Breast epithelium (tissue), 4 donors: ENCODE results near the gene CCSER1. TPM values are rescaled to one million over a fixed set of nuclear protein-coding genes. Genes with fewer than 3 reads are reported as not detected.
"Not testable (repeated sequence)": the region's sequence is repeated elsewhere in the genome, so short reads cannot be mapped to it uniquely, and the experiment has no call there.

Experiments
- DNase-seq, 2 donors: peaks; one replicate each; pipeline ENCODE4 v3.0.0-alpha.2; 2019; ENCODE audit warnings: low spot score in 2 of 2
- H3K27ac ChIP-seq, 2 donors: fragments of 200-600 bp; sonication (generic) in 1 of 2; one replicate each; pipeline ENCODE4 v1.5.1; 2016 to 2019; ENCODE audit warnings: mild to moderate bottlenecking in 1 of 2
- H3K27me3 ChIP-seq, 2 donors: fragments of 200-600 bp; sonication (generic) in 1 of 2; one replicate each; pipeline versions ENCODE4 v1.5.1 to v1.6.0; 2017 to 2019; ENCODE audit warnings: control low read depth in 1 of 2, mild to moderate bottlenecking in 1 of 2
- H3K36me3 ChIP-seq: fragments of 200-600 bp; one replicate; pipeline ENCODE4 v1.5.1; 2019
- H3K4me1 ChIP-seq, 2 donors: fragments of 200-600 bp; sonication (generic); one replicate each; pipeline ENCODE4 v1.5.1; 2016 to 2019; ENCODE audit warnings: control low read depth in 1 of 2
- H3K4me3 ChIP-seq, 3 donors: fragments of 200-600 bp; sonication (generic); 1 replicate in 2 of 3; 2 replicates in 1 of 3; pipeline ENCODE4 v1.5.1; 2016 to 2019; ENCODE audit warnings: mild to moderate bottlenecking in 3 of 3, moderate library complexity in 2 of 3
- H3K9me3 ChIP-seq, 2 donors: fragments of 200-600 bp; sonication (generic) in 1 of 2; one replicate each; pipeline ENCODE4 v1.5.1; 2016 to 2019; ENCODE audit warnings: control low read depth in 1 of 2
- POLR2A ChIP-seq: fragments of 450-650 bp; IDR thresholded peaks from one replicate; pipeline ENCODE4 v1.6.1; 2016; ENCODE audit warnings: antibody characterized with exemption, mild to moderate bottlenecking, moderate library complexity
- POLR2AphosphoS5 ChIP-seq, 3 donors: sonication (generic); formaldehyde crosslinking; IDR thresholded peaks; one replicate each; pipeline ENCODE4 v1.6.1; 2017; ENCODE audit warnings: antibody characterized with exemption in 3 of 3
- intact Hi-C: fragments of 100-400 bp; cut with DNase I; formaldehyde crosslinking; loops from one replicate; pipeline ENCODE4 v1.15.1; 2023; ENCODE audit warnings: low total_unique reads
- total RNA-seq, 3 donors: library from RNA; depleted of rRNA; stranded (reverse); fragments of >200 nt; gene quantifications; one replicate each; pipeline ENCODE4 v1.1.0, GENCODE V29; 2016
- TF ChIP-seq, protein P1 (sequence below), 3 donors: fragments of 450-650 bp; IDR thresholded peaks; one replicate each; pipeline ENCODE4 v1.5.1; 2016 to 2017; ENCODE audit warnings: antibody characterized with exemption in 3 of 3, mild to moderate bottlenecking in 3 of 3, moderate library complexity in 3 of 3

The CCSER1 gene
- total RNA-seq, 3 donors from 2014 or later: 6.4 to 73.3 (median 55.7) TPM

DNA sequence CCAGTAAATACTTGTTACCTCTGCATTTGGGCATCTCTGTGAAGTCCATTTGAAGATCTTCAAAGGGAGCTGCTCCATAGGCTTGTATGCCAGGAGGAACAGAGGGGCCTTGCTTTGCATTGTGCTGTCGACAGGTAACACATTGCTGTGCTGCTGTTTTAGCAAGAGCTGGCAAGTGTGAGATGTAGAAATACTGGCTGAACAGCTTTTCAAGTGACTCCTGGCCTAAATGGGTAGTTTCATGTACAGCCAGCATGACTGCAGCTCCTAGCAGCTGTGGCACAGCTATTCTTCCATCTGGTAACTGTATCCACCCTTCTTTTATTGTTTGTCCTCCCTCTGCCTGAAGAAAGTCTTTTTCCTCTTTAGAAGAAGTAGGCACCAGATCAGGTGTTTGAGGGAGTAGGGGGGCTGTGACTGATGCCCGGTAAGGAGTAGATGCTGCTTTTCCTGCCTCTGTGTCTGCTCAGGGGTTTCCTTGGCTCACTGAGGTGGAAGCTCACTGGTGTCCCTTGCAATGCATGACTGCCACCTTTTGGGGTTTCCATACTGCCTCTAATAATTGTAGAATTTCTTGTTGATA is 965.3 kb downstream of the CCSER1 start:
- Histone ChIP-seq H3K27ac (no peak overlapping the region), H3K4me3 (no peak overlapping the region), H3K36me3 (no peaks in the 10 kb centered on the region), H3K4me1 (no peaks in the 10 kb centered on the region), H3K27me3 (no peaks in the 10 kb centered on the region), H3K9me3 (no peaks in the 10 kb centered on the region)
- no peak for DNase-seq
- intact Hi-C loops: no loop called here
- no peak for TF ChIP-seq POLR2A
- no peak for TF ChIP-seq POLR2AphosphoS5 (IDR thresholded peaks at IDR 0.05)
- TF ChIP-seq, protein P1, sequence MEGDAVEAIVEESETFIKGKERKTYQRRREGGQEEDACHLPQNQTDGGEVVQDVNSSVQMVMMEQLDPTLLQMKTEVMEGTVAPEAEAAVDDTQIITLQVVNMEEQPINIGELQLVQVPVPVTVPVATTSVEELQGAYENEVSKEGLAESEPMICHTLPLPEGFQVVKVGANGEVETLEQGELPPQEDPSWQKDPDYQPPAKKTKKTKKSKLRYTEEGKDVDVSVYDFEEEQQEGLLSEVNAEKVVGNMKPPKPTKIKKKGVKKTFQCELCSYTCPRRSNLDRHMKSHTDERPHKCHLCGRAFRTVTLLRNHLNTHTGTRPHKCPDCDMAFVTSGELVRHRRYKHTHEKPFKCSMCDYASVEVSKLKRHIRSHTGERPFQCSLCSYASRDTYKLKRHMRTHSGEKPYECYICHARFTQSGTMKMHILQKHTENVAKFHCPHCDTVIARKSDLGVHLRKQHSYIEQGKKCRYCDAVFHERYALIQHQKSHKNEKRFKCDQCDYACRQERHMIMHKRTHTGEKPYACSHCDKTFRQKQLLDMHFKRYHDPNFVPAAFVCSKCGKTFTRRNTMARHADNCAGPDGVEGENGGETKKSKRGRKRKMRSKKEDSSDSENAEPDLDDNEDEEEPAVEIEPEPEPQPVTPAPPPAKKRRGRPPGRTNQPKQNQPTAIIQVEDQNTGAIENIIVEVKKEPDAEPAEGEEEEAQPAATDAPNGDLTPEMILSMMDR (IDR thresholded peaks at IDR 0.05): no peak

DNA sequence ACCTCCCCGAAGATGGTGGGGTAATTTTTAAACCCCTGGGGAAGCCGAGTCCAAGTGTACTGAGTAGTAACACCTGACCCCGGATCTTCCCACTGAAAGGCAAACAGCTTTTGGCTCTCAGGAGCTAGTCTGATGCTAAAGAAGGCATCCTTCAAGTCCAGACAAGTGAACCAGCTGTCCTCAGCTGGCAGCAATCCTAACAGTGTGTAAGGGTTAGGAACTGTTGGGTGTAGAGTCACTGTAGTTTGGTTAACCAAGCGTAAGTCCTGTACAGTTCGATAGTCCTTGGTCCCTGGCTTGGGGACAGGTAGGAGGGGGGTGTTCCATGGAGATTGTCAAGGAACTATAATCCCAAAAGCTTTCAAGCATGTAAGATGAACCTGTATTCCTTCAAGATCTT is 967.0 kb downstream of the CCSER1 start:
- H3K27me3 ChIP-seq, DNase-seq, H3K36me3 ChIP-seq, H3K27ac ChIP-seq, H3K4me3 ChIP-seq, H3K9me3 ChIP-seq, H3K4me1 ChIP-seq, intact Hi-C loops: not testable (repeated sequence)

DNA sequence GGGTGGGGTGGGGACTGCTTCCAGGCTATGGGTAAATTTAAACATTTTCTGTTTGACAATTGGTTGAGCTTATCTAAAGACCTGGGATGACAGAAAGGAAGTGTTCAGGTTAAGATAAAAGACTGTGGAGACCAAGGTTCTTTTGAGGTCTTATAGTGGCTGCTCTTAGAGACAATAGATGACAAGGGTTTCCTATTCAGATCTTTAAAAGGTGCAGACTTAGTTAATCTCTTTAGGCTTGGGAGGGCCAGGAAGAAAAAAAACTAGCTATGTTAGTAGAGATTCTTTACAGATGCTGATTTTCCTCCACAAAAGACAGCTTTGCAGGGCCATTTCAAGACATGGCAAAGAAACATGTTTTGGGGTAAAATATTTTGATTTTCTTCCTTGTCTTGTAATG is 972.5 kb downstream of the CCSER1 start:
- H3K9me3 ChIP-seq: no peaks in the 10 kb centered on the region
- TF ChIP-seq POLR2A: no peak
- TF ChIP-seq POLR2AphosphoS5 (IDR thresholded peaks at IDR 0.05): no peak
- TF ChIP-seq, protein P1 (IDR thresholded peaks at IDR 0.05): no peak
- H3K4me1 ChIP-seq: no peaks in the 10 kb centered on the region
- H3K27ac ChIP-seq: no peak overlapping the region
- no peaks in the 10 kb centered on the region for H3K27me3 ChIP-seq
- DNase-seq: no peak
- no peak overlapping the region for H3K4me3 ChIP-seq
- intact Hi-C loops: loop anchor here (5.0 kb wide), 1 partner anchor 1663 kb away; no protein-coding TSS in a partner anchor
- no peaks in the 10 kb centered on the region for H3K36me3 ChIP-seq

DNA sequence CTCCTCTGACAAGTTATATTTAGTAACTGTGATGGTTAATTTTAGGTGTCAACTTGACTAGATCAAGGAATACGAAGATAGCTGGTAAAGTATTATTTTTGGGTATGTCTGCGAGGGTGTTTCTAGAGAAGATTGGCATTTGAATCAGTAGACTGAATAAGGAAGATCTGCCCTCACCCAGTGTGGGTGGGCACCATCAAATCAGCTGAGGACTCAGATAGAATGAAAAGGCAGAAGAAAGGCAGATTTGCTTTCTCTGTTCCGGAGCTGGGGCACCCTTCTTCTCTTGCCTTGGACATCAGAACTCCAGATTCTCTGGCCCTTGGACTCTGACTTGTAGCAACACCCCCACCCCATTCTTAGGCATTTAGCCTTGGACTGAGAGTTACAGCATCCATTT is 981.6 kb downstream of the CCSER1 start:
- TF ChIP-seq POLR2AphosphoS5 (IDR thresholded peaks at IDR 0.05): no peak
- TF ChIP-seq, protein P1 (IDR thresholded peaks at IDR 0.05): no peak
- TF ChIP-seq POLR2A: no peak

DNA sequence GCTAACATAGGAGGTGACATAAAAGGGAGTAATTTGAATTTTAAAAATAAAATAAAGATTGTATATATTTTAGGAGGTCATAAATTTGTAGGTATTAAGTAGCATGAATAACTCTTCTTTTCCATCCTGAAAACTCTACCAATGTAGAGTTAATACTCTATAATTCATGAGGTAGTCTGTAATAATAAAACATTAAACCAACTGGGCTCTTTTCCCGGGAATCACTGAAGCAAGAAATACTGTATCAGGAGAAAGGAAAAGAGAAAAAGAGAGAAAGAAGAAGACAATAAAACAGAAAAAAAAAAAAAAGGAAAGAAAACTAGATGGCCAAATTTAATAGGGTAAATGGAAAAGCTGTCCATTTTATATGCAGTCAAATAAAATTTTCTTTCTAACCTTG is 984.4 kb downstream of the CCSER1 start:
- H3K27ac ChIP-seq: no peak overlapping the region
- TF ChIP-seq, protein P1 (IDR thresholded peaks at IDR 0.05): no peak
- TF ChIP-seq POLR2A: no peak
- no peak for TF ChIP-seq POLR2AphosphoS5 (IDR thresholded peaks at IDR 0.05)
- intact Hi-C loops: no loop called here
- H3K9me3 ChIP-seq: no peaks in the 10 kb centered on the region
- no peaks in the 10 kb centered on the region for H3K27me3 ChIP-seq
- no peak for DNase-seq
- H3K4me3 ChIP-seq: no peak overlapping the region
- no peaks in the 10 kb centered on the region for H3K36me3 ChIP-seq
- no peaks in the 10 kb centered on the region for H3K4me1 ChIP-seq

More for the DNA sequence above, 981.6 kb downstream of the CCSER1 start:
- Histone ChIP-seq H3K27ac (no peak overlapping the region), H3K9me3 (no peaks in the 10 kb centered on the region), H3K4me3 (no peak overlapping the region), H3K27me3 (no peaks in the 10 kb centered on the region), H3K4me1 (no peaks in the 10 kb centered on the region), H3K36me3 (no peaks in the 10 kb centered on the region)
- DNase-seq: no peak
- intact Hi-C loops: no loop called here
